Activated CD4-positive, alpha-beta T cell treated with anti-CD3 and anti-CD28 coated beads for 36 hours (primary cell): ENCODE results near the gene IFT25. TPM values are rescaled to one million over a fixed set of nuclear protein-coding genes. Genes with fewer than 3 reads are reported as not detected.

ENCODE experiments used
- ATAC-seq: fragments of 200-7000 bp; cut with Tn5 transposase; one replicate; pipeline ENCODE4 v1.10.0; 2021; ENCODE audit warnings: mild to moderate bottlenecking, moderate library complexity
- CTCF ChIA-PET: fragments of 350-600 bp; sonication (Branson Sonifier 250); formaldehyde crosslinking; loops from one replicate; lab custom pipeline; 2021; ENCODE audit warnings: antibody characterized with exemption; lab: Charles Lee
- POLR2A ChIA-PET: fragments of 350-600 bp; sonication (Branson Sonifier 250); formaldehyde crosslinking; loops from one replicate; lab custom pipeline; 2021; ENCODE audit warnings: antibody characterized with exemption, inconsistent platforms; lab: Charles Lee
- DNase-seq: peaks from one replicate; pipeline ENCODE4 v3.0.0-alpha.2; 2020
- H3K27ac Mint-ChIP-seq: one replicate; pipeline ENCODE4 v1.8.0; 2021; ENCODE audit warnings: mixed read lengths
- H3K27me3 Mint-ChIP-seq: one replicate; pipeline ENCODE4 v1.8.0; 2021; ENCODE audit warnings: mixed read lengths
- H3K36me3 Mint-ChIP-seq: one replicate; pipeline ENCODE4 v1.8.0; 2021; ENCODE audit warnings: low read depth, mixed read lengths
- H3K4me1 Mint-ChIP-seq: one replicate; pipeline ENCODE4 v1.8.0; 2021; ENCODE audit warnings: mixed read lengths
- H3K4me3 Mint-ChIP-seq: one replicate; pipeline ENCODE4 v1.8.0; 2021; ENCODE audit warnings: mild to moderate bottlenecking, moderate library complexity, mixed read lengths
- H3K9me3 Mint-ChIP-seq: one replicate; pipeline ENCODE4 v1.8.0; 2021; ENCODE audit warnings: low read depth, mixed read lengths
- intact Hi-C, 2 experiments: fragments of 100-400 bp; cut with DNase I in 1 of 2; cut with micrococcal nuclease in 1 of 2; formaldehyde crosslinking; loops; one replicate each; pipeline versions ENCODE4 v1.14.2 to v1.15.1; 2022 to 2024; cut with DNase I, micrococcal nuclease
- total RNA-seq, 2 experiments: library from RNA; stranded (reverse); gene quantifications; one replicate each; pipeline ENCODE4 v1.2.3, GENCODE V29; 2021

The IFT25 gene
- total RNA-seq, 2 experiments from 2014 or later: 56.6 to 62.0 TPM

GRCh38 chr1:53929246-53929960, 16.1 kb downstream of the IFT25 start:
- ATAC-seq: no peak
- H3K36me3 Mint-ChIP-seq: peaks cover 22% of the 10 kb centered on the region
- POLR2A ChIA-PET: no interaction called here
- H3K27ac Mint-ChIP-seq: peak overlapping the region; percentile 35
- DNase-seq: no peak
- CTCF ChIA-PET: interaction anchor here (0.7 kb wide), 1 partner anchor 30 kb away, joined by 4 read pairs; no protein-coding TSS in a partner anchor
- H3K9me3 Mint-ChIP-seq: peaks cover under 1% of the 10 kb centered on the region
- peaks cover 3% of the 10 kb centered on the region for H3K4me1 Mint-ChIP-seq
- intact Hi-C loops: no loop called here
- no peaks in the 10 kb centered on the region for H3K27me3 Mint-ChIP-seq
- no peak overlapping the region for H3K4me3 Mint-ChIP-seq

- Mint-ChIP-seq H3K36me3 (peaks cover 15% of the 10 kb centered on the region), H3K4me1 (peaks cover 3% of the 10 kb centered on the region), H3K27ac (no peak overlapping the region), H3K27me3 (no peaks in the 10 kb centered on the region), H3K4me3 (no peak overlapping the region), H3K9me3 (no peaks in the 10 kb centered on the region)
- POLR2A ChIA-PET: no interaction called here
- DNase-seq (no peak), ATAC-seq (no peak)
- intact Hi-C loops: no loop called here
- CTCF ChIA-PET: interaction anchor here (1.0 to 1.1 kb wide), 2 partner anchors 9 to 22 kb away, joined by 3 to 4 read pairs; no protein-coding TSS in a partner anchor
Observed at GRCh38 chr1:53927376-53927881, 18.1 kb downstream of the IFT25 start.

DNA sequence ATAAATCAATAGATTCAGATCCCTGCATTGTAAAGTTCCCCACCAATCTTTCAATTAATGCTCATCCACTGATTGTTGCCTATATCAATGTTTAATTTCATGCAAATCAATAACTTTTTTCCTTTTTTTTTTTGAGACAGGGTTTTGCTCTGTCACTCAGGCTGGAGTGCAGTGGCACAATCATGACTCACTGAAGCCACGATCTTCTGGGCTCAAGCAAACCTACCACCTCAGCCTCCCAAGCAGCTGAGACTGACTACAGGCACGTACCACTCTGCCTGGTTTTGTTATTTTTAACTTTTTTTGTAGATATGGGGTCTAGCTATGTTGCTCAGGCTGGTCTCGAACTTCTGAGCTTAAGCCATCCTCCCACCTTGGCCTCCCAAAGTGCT, 25.8 kb downstream of the IFT25 start:
- intact Hi-C loops: loop anchor here (1.0 to 2.0 kb wide), 3 partner anchors 23 to 29 kb away; no protein-coding TSS in a partner anchor
- peak; percentile 90 for ATAC-seq

DNA sequence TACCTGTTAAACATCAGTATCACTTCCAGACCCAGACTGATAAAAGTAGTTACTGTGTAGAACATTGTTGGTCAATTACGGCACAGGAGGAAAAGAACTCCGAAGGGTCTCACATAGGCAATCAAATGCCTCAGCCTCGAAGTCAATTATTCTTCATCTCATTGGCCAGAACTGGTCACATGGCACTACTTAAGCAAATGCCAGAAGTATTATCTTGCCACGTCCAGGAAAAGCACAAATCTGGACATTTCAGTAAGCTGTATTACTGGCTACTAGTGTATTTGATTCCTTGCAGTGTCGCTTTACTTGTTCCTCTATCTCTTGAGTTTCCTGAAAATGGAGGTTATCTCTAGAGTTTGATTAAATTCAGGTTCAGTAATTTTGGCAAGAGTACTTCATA, 27.2 kb downstream of the IFT25 start:
- Mint-ChIP-seq H3K4me3 (no peak overlapping the region), H3K27me3 (no peaks in the 10 kb centered on the region), H3K9me3 (no peaks in the 10 kb centered on the region), H3K36me3 (peaks cover 10% of the 10 kb centered on the region), H3K27ac (no peak overlapping the region), H3K4me1 (peaks cover 26% of the 10 kb centered on the region)
- DNase-seq (no peak), ATAC-seq (no peak)
- ChIA-PET POLR2A (interaction anchor here (0.6 kb wide), 1 partner anchor 33 kb away, joined by 6 read pairs; no protein-coding TSS in a partner anchor), CTCF (interaction anchor here (0.6 to 1.3 kb wide), 4 partner anchors 23 to 1200 kb away, joined by 3 to 5 read pairs (median 4); no protein-coding TSS in a partner anchor)
- intact Hi-C loops: loop anchor here in 1 of 2 experiments (2.0 kb wide), 1 partner anchor 24 kb away; no protein-coding TSS in a partner anchor

More for the DNA sequence above, 25.8 kb downstream of the IFT25 start:
- Mint-ChIP-seq H3K27ac (peak overlapping the region; percentile 85), H3K27me3 (no peaks in the 10 kb centered on the region), H3K4me1 (peaks cover 28% of the 10 kb centered on the region), H3K4me3 (no peak overlapping the region), H3K36me3 (peaks cover 12% of the 10 kb centered on the region), H3K9me3 (no peaks in the 10 kb centered on the region)
- DNase-seq: peak; percentile 59
- CTCF ChIA-PET: interaction anchor here (0.7 to 1.6 kb wide), 3 partner anchors 11 to 42 kb away, joined by 3 to 5 read pairs (median 4); no protein-coding TSS in a partner anchor
- POLR2A ChIA-PET: no interaction called here

DNA sequence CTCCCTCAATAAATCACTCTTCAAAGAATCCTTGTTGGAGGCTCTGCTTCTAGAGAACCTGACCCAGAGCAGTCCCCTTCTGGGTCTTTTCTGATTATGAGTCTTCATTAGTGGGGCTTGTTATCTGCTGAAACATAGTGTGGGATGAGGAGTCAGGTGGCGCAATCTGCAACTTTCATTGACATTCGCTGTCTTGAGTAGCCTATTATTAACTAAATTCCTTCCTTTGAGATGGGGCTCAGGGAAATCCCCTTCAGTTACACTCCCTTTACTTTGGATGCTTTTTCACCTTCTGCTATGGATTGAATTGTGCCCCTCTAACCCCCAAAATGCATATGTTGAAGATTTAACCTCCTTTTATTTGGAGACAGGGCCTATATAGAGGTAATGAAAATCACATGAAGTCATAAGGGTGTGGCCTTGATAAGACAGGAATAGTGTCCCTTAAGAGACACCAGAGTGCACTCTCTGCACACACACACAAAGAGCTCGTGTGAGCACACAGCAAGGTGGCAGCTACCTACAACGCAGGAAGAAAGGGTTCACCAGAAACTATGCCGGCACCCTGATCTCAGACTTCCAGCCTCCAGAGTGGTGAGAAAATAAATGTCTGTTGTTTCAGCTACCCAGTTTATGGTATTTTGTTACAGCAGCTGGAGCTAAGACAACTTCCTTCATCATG, 32.0 kb downstream of the IFT25 start:
- no peak for DNase-seq
- Mint-ChIP-seq H3K27me3 (no peaks in the 10 kb centered on the region), H3K9me3 (no peaks in the 10 kb centered on the region)

GRCh38 chr1:53911442-53911841, 34.1 kb downstream of the IFT25 start:
- ChIA-PET CTCF (interaction anchor here (2.1 kb wide), 1 partner anchor 48 kb away, joined by 9 read pairs; no protein-coding TSS in a partner anchor), POLR2A (no interaction called here)
- Mint-ChIP-seq H3K27me3 (no peaks in the 10 kb centered on the region), H3K9me3 (no peaks in the 10 kb centered on the region), H3K4me3 (no peak overlapping the region), H3K27ac (no peak overlapping the region), H3K36me3 (peaks cover 6% of the 10 kb centered on the region), H3K4me1 (peaks cover 4% of the 10 kb centered on the region)
- intact Hi-C loops: no loop called here
- no peak for DNase-seq
- ATAC-seq: no peak

More for the DNA sequence above, 32.0 kb downstream of the IFT25 start:
- ATAC-seq: peak; percentile 26
- no peak overlapping the region for H3K27ac Mint-ChIP-seq
- H3K4me3 Mint-ChIP-seq: no peak overlapping the region
- ChIA-PET CTCF (interaction anchor here (0.7 to 1.3 kb wide), 8 partner anchors 8 to 361 kb away, joined by 3 to 5 read pairs (median 4); no protein-coding TSS in a partner anchor), POLR2A (no interaction called here)
- H3K36me3 Mint-ChIP-seq: peaks cover 10% of the 10 kb centered on the region
- intact Hi-C loops: no loop called here
- peaks cover 9% of the 10 kb centered on the region for H3K4me1 Mint-ChIP-seq

DNA sequence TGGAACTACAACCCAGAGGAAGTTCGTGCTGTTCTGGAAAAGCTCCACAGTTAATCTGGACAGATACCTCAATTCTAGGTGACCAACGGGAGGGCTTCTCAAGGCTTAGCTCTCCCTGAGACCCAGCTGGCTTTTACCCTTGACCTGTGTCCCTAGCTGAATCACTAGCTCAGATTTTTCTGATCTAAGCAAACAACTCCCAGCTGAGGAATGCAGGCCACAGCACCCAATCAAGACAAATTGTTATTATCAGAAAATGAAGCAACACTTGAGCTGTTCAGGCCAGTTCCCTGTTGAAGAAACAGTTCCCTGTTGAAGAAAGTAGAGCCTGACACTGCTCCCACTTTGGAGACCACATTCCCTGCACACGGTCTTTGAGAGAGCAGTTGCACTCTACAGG, 35.6 kb downstream of the IFT25 start:
- no peaks in the 10 kb centered on the region for H3K9me3 Mint-ChIP-seq
- ChIA-PET POLR2A (no interaction called here), CTCF (interaction anchor here (1.6 kb wide), 1 partner anchor 49 kb away, joined by 4 read pairs; no protein-coding TSS in a partner anchor)
- H3K27me3 Mint-ChIP-seq: no peaks in the 10 kb centered on the region
- no peaks in the 10 kb centered on the region for H3K4me1 Mint-ChIP-seq
- no peak for DNase-seq
- ATAC-seq: no peak
- intact Hi-C loops: no loop called here
- no peak overlapping the region for H3K27ac Mint-ChIP-seq
- H3K4me3 Mint-ChIP-seq: no peak overlapping the region
- H3K36me3 Mint-ChIP-seq: no peaks in the 10 kb centered on the region

GRCh38 chr1:53906121-53906520, 39.4 kb downstream of the IFT25 start:
- intact Hi-C loops: no loop called here
- no peaks in the 10 kb centered on the region for H3K36me3 Mint-ChIP-seq

GRCh38 chr1:53905509-53905908, 40.0 kb downstream of the IFT25 start:
- ATAC-seq (no peak), DNase-seq (no peak)
- Mint-ChIP-seq H3K27me3 (no peaks in the 10 kb centered on the region), H3K27ac (no peak overlapping the region), H3K4me3 (no peak overlapping the region), H3K36me3 (no peaks in the 10 kb centered on the region), H3K4me1 (peaks cover 4% of the 10 kb centered on the region), H3K9me3 (no peaks in the 10 kb centered on the region)
- ChIA-PET POLR2A (no interaction called here), CTCF (interaction anchor here (1.1 kb wide), 1 partner anchor 25 kb away, joined by 4 read pairs; no protein-coding TSS in a partner anchor)
- intact Hi-C loops: no loop called here

More at GRCh38 chr1:53906121-53906520, 39.4 kb downstream of the IFT25 start:
- Mint-ChIP-seq H3K4me3 (no peak overlapping the region), H3K27me3 (no peaks in the 10 kb centered on the region), H3K4me1 (peaks cover 4% of the 10 kb centered on the region), H3K27ac (no peak overlapping the region), H3K9me3 (no peaks in the 10 kb centered on the region)
- ChIA-PET CTCF (no interaction called here), POLR2A (no interaction called here)
- DNase-seq (no peak), ATAC-seq (no peak)

- peaks cover 4% of the 10 kb centered on the region for H3K4me1 Mint-ChIP-seq
- intact Hi-C loops: no loop called here
- ChIA-PET POLR2A (no interaction called here), CTCF (interaction anchor here (0.6 to 2.0 kb wide), 2 partner anchors 13 to 46 kb away, joined by 3 to 5 read pairs; no protein-coding TSS in a partner anchor)
- H3K9me3 Mint-ChIP-seq: no peaks in the 10 kb centered on the region
- no peak overlapping the region for H3K4me3 Mint-ChIP-seq
- H3K27ac Mint-ChIP-seq: no peak overlapping the region
- no peaks in the 10 kb centered on the region for H3K36me3 Mint-ChIP-seq
- H3K27me3 Mint-ChIP-seq: no peaks in the 10 kb centered on the region
- ATAC-seq (no peak), DNase-seq (no peak)
Observed at GRCh38 chr1:53902235-53903138, 43.0 kb downstream of the IFT25 start.
